Keratinocyte (primary cell): ENCODE results near the gene PES1.

ENCODE experiments used
- EZH2 ChIP-seq: IDR thresholded peaks from one replicate; pipeline ENCODE4 v1.6.1; 2012; ENCODE audit warnings: inconsistent platforms, mild to moderate bottlenecking, low read length, moderate library complexity
- TF ChIP-seq, protein P1 (sequence below), 3 experiments: IDR thresholded peaks in 1 of 3; conservative IDR thresholded peaks in 1 of 3; optimal IDR thresholded peaks in 1 of 3; 2 replicates in 2 of 3; 3 replicates in 1 of 3; pipeline versions ENCODE3 to v1.5.1; 2011; ENCODE audit warnings: low read length in 3 of 3, mild to moderate bottlenecking in 3 of 3, moderate library complexity in 2 of 3, control low read depth in 1 of 3, inconsistent platforms in 1 of 3; ENCODE audit not compliant: insufficient read depth in 2 of 3; ENCODE audit errors: extremely low read depth in 1 of 3

DNA sequence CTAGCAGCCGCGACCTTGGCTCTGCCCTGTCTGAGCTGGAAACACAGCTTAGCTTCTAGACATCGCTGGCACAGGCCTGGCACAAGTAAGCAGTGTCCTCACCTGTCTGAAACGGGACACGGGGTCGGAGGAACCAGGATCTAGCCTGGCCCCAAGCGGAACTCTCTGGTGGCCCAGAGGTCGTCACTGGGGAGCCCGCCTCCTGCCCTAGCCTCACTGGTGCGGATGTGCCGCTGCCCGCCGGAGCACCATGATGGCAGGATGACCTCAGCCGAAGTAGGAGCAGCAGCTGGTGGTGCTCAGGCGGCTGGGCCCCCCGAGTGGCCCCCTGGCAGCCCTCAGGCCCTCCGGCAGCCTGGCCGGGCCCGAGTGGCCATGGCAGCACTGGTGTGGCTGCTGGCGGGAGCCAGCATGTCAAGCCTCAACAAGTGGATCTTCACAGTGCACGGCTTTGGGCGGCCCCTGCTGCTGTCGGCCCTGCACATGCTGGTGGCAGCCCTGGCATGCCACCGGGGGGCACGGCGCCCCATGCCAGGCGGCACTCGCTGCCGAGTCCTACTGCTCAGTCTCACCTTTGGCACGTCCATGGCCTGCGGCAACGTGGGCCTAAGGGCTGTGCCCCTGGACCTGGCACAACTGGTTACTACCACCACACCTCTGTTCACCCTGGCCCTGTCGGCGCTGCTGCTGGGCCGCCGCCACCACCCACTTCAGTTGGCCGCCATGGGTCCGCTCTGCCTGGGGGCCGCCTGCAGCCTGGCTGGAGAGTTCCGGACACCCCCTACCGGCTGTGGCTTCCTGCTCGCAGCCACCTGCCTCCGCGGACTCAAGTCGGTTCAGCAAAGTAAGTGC, 44.7 kb upstream of the PES1 start:
- TF ChIP-seq EZH2 = no peak
- TF ChIP-seq, protein P1, sequence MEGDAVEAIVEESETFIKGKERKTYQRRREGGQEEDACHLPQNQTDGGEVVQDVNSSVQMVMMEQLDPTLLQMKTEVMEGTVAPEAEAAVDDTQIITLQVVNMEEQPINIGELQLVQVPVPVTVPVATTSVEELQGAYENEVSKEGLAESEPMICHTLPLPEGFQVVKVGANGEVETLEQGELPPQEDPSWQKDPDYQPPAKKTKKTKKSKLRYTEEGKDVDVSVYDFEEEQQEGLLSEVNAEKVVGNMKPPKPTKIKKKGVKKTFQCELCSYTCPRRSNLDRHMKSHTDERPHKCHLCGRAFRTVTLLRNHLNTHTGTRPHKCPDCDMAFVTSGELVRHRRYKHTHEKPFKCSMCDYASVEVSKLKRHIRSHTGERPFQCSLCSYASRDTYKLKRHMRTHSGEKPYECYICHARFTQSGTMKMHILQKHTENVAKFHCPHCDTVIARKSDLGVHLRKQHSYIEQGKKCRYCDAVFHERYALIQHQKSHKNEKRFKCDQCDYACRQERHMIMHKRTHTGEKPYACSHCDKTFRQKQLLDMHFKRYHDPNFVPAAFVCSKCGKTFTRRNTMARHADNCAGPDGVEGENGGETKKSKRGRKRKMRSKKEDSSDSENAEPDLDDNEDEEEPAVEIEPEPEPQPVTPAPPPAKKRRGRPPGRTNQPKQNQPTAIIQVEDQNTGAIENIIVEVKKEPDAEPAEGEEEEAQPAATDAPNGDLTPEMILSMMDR (optimal IDR thresholded peaks at IDR 0.05 in 1 of 3, IDR thresholded peaks at IDR 0.05 in 1 of 3, conservative IDR thresholded peaks at IDR 0.05 in 1 of 3; ENCODE audit: extremely low read depth in 1 of 3, insufficient read depth in 2 of 3, low read length in 3 of 3) = peak in 2 of 3 experiments; percentile 18 to 19
